Peyer's patch (tissue), 4 donors: ENCODE measurements around the gene PDE8B.

Experiments used
- CTCF ChIP-seq, 6 experiments: fragments of 450-650 bp in 4 of 6; fragments of 200-600 bp in 2 of 6; sonication (generic) in 1 of 6; IDR thresholded peaks; one replicate each; pipeline ENCODE4 v1.5.1; 2017 to 2019; ENCODE audit warnings: antibody characterized with exemption in 6 of 6, mild to moderate bottlenecking in 3 of 6, moderate library complexity in 1 of 6
- POLR2A ChIP-seq, 2 donors: fragments of 450-650 bp; IDR thresholded peaks; one replicate each; pipeline ENCODE4 v1.5.1; 2017; ENCODE audit warnings: antibody characterized with exemption in 2 of 2, mild to moderate bottlenecking in 2 of 2, moderate library complexity in 2 of 2

DNA sequence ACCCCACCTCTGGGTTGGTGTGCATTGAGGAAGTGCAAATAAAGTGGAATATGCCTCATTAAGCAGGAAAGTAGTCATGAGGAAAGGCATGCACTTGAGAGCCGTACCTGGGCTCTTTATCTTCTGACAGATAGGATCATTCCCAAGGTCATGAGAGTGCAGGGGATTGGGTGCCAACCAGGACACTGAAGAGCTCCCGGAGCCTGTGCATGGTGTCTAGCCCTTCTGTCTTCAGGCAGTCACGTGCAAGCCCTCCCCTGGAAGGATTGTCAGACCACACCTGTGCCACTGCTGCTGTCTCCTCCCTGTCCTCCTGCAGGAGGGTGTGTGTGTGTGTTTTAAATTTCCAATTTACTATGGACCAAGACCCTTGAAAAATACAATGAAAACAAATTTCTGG, 69.6 kb downstream of the PDE8B start:
- TF ChIP-seq CTCF (IDR thresholded peaks at IDR 0.05), result no peak
- no peak for TF ChIP-seq POLR2A (IDR thresholded peaks at IDR 0.05)
